Measurements from ENCODE around the gene TSR1. TPM values are rescaled to one million over a fixed set of nuclear protein-coding genes. Genes with fewer than 3 reads are reported as not detected.
"Not testable (repeated sequence)": the region's sequence is repeated elsewhere in the genome, so short reads cannot be mapped to it uniquely, and the experiment has no call there.

Gene TSR1
- total RNA-seq, 1 experiment from 2014 or later: 42.5 TPM

DNA sequence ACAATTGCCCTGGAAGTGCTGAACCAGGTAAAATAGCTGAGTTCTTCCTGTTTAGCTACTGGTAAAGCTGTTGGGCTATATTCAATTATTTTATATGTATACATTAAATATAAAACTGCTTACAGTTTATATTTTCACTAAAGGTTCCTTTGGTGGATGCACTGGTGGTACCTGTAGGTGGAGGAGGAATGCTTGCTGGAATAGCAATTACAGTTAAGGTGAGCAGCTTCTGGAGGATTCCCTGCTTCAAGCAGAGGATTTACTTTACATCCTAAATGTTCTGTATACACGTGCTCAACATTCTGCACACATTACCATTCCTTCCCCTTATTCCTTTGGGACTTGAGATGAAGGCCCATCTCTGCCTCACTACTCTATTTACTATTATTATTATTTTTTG, 14.9 kb downstream of the TSR1 start:
- Histone ChIP-seq H2AFZ (no peak overlapping the region), H3F3A (ENCODE audit: insufficient read depth, low read depth) (peaks cover 81% of the 10 kb centered on the region), H4K20me1 (ENCODE audit: insufficient read depth) (0 out of 2 replicates have a peak, but pooled peaks cover 4% of the 10 kb centered on the region), H3K27me3 (ENCODE audit: insufficient read depth, low read depth) (no peaks in the 10 kb centered on the region), H3K4me1 (replicated peaks; ENCODE audit: insufficient read depth) (no peaks in the 10 kb centered on the region), H3K36me3 (ENCODE audit: low read depth) (peaks cover 38% of the 10 kb centered on the region), H3K4me2 (no peak overlapping the region), H3K27ac (no peak overlapping the region), H3K4me3 (no peak overlapping the region), H3K9me2 (ENCODE audit: insufficient read depth) (no peaks in the 10 kb centered on the region), H3K9me3 (ENCODE audit: insufficient read depth, low read depth) (no peaks in the 10 kb centered on the region), H3K79me2 (ENCODE audit: low read depth) (no peaks in the 10 kb centered on the region)
- intact Hi-C loops (cut with micrococcal nuclease; ENCODE audit: unreplicated experiment): no loop called here
- DNase-seq: no peak
- BruUV-seq (replicated peaks): no TSS peak
- ChIA-PET CTCF (interaction anchor here (0.6 kb wide), 1 partner anchor 1451 kb away, joined by 16 read pairs; no protein-coding TSS in a partner anchor), POLR2A (ENCODE audit: unreplicated experiment) (interaction anchor here (0.6 to 0.7 kb wide), 2 partner anchors 8 to 20 kb away, joined by 3 read pairs; no protein-coding TSS in a partner anchor)
- TF ChIP-seq, protein P1, sequence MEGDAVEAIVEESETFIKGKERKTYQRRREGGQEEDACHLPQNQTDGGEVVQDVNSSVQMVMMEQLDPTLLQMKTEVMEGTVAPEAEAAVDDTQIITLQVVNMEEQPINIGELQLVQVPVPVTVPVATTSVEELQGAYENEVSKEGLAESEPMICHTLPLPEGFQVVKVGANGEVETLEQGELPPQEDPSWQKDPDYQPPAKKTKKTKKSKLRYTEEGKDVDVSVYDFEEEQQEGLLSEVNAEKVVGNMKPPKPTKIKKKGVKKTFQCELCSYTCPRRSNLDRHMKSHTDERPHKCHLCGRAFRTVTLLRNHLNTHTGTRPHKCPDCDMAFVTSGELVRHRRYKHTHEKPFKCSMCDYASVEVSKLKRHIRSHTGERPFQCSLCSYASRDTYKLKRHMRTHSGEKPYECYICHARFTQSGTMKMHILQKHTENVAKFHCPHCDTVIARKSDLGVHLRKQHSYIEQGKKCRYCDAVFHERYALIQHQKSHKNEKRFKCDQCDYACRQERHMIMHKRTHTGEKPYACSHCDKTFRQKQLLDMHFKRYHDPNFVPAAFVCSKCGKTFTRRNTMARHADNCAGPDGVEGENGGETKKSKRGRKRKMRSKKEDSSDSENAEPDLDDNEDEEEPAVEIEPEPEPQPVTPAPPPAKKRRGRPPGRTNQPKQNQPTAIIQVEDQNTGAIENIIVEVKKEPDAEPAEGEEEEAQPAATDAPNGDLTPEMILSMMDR (conservative IDR thresholded peaks at IDR 0.05): no peak
- no peak for TF ChIP-seq EZH2 (IDR thresholded peaks at IDR 0.05; ENCODE audit: low read depth)

DNA sequence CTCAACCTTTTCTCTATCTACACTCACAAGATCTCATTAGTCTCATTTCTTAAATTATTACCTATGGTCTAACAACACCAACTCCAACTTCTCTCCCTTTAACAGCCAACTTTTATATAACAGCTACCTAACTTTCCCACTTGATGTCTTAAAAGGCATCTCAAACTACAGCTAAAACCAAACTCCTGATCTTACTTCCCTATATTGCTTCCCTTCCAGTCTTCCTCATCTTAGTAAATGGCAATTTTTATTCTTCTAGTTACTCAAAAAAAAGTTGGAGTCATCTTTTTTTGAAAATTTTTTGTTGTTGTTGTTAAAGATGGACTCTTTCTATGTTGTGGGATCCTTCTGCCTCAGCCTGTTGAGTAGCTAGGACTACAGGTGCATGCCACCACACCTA, 17.2 kb downstream of the TSR1 start:
- H3K4me1 ChIP-seq (replicated peaks; ENCODE audit: insufficient read depth): no peaks in the 10 kb centered on the region
- no peak overlapping the region for H3K27ac ChIP-seq
- ChIA-PET CTCF (interaction anchor here (1.1 kb wide), 1 partner anchor 34 kb away, joined by 3 read pairs; no protein-coding TSS in a partner anchor), POLR2A (ENCODE audit: unreplicated experiment) (interaction anchor here (0.7 kb wide), 1 partner anchor 17 kb away, joined by 4 read pairs; no protein-coding TSS in a partner anchor)
- no peak overlapping the region for H2AFZ ChIP-seq
- TF ChIP-seq, protein P1 (conservative IDR thresholded peaks at IDR 0.05): no peak
- no peak for TF ChIP-seq EZH2 (IDR thresholded peaks at IDR 0.05; ENCODE audit: low read depth)
- no peak overlapping the region for H3K4me3 ChIP-seq
- no peaks in the 10 kb centered on the region for H4K20me1 ChIP-seq (ENCODE audit: insufficient read depth)
- no TSS peak for BruUV-seq (replicated peaks)
- intact Hi-C loops (cut with micrococcal nuclease; ENCODE audit: unreplicated experiment): no loop called here
- H3K79me2 ChIP-seq (ENCODE audit: low read depth): no peaks in the 10 kb centered on the region
- no peaks in the 10 kb centered on the region for H3K9me2 ChIP-seq (ENCODE audit: insufficient read depth)
- H3K9me3 ChIP-seq (ENCODE audit: insufficient read depth, low read depth): no peaks in the 10 kb centered on the region
- H3K36me3 ChIP-seq (ENCODE audit: low read depth): peaks cover 23% of the 10 kb centered on the region
- DNase-seq: no peak
- peaks cover 72% of the 10 kb centered on the region for H3F3A ChIP-seq (ENCODE audit: insufficient read depth, low read depth)
- H3K27me3 ChIP-seq (ENCODE audit: insufficient read depth, low read depth): no peaks in the 10 kb centered on the region
- H3K4me2 ChIP-seq: no peak overlapping the region

DNA sequence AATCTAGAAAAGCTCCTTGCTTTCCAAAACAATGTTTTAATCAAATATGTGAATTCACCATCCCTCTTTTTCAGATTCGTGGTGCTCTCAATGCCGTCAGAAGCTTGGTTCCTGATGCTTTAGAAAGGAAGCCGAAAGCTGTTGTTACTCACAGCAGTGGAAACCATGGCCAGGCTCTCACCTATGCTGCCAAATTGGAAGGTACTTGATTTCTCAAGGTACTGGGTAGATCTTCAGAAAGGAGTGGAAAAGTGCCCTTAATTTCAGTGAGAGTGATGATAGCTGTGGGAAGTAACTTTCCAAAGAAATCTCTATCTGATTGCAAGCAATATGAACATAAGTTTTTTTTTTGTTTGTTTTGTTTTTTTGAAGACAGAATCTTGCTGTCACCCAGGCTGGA, 18.5 kb downstream of the TSR1 start:
- H3K4me1 ChIP-seq (replicated peaks; ENCODE audit: insufficient read depth): no peaks in the 10 kb centered on the region
- no peak overlapping the region for H3K4me2 ChIP-seq
- no peak overlapping the region for H3K4me3 ChIP-seq
- no peaks in the 10 kb centered on the region for H3K79me2 ChIP-seq (ENCODE audit: low read depth)
- H3K27ac ChIP-seq: no peak overlapping the region
- TF ChIP-seq EZH2 (IDR thresholded peaks at IDR 0.05; ENCODE audit: low read depth): no peak
- TF ChIP-seq, protein P1 (conservative IDR thresholded peaks at IDR 0.05): no peak
- H3F3A ChIP-seq (ENCODE audit: insufficient read depth, low read depth): peaks cover 60% of the 10 kb centered on the region
- BruUV-seq (replicated peaks): no TSS peak
- no peaks in the 10 kb centered on the region for H3K9me2 ChIP-seq (ENCODE audit: insufficient read depth)
- CTCF ChIA-PET: no interaction called here
- H3K9me3 ChIP-seq (ENCODE audit: insufficient read depth, low read depth): no peaks in the 10 kb centered on the region
- peaks cover 14% of the 10 kb centered on the region for H3K36me3 ChIP-seq (ENCODE audit: low read depth)
- no peak for DNase-seq
- peaks cover 4% of the 10 kb centered on the region; the same call in 1 of the 2 replicates for H4K20me1 ChIP-seq (ENCODE audit: insufficient read depth)
- no peak overlapping the region for H2AFZ ChIP-seq
- intact Hi-C loops (cut with micrococcal nuclease; ENCODE audit: unreplicated experiment): no loop called here
- H3K27me3 ChIP-seq (ENCODE audit: insufficient read depth, low read depth): no peaks in the 10 kb centered on the region
- POLR2A ChIA-PET (ENCODE audit: unreplicated experiment): no interaction called here

DNA sequence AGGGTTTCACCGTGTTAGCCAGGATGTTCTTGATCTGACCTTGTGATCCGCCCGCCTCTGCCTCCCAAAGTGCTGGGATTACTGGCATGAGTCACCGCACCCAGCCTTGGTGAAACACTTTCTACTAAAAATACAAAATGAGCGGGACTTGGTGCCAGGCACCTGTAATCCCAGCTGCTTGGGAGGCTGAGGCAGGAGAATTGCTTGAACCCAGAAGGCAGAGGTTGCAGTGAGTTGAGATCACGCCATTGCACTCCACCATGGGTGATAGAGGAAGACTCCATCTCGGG, 19.4 kb downstream of the TSR1 start:
- DNase-seq; H3K4me3 ChIP-seq; H4K20me1 ChIP-seq (ENCODE audit: insufficient read depth); H3K4me1 ChIP-seq (replicated peaks; ENCODE audit: insufficient read depth); H3K27ac ChIP-seq; CTCF ChIA-PET; H3K27me3 ChIP-seq (ENCODE audit: insufficient read depth, low read depth); H3K4me2 ChIP-seq; intact Hi-C loops (cut with micrococcal nuclease; ENCODE audit: unreplicated experiment); H2AFZ ChIP-seq; BruUV-seq (replicated peaks); H3K79me2 ChIP-seq (ENCODE audit: low read depth); H3K9me3 ChIP-seq (ENCODE audit: insufficient read depth, low read depth); H3K9me2 ChIP-seq (ENCODE audit: insufficient read depth); H3K36me3 ChIP-seq (ENCODE audit: low read depth): not testable (repeated sequence)
- peaks cover 50% of the 10 kb centered on the region for H3F3A ChIP-seq (ENCODE audit: insufficient read depth, low read depth)
- POLR2A ChIA-PET (ENCODE audit: unreplicated experiment): interaction anchor here (0.6 kb wide), 1 partner anchor 61 kb away, joined by 14 read pairs; no protein-coding TSS in a partner anchor
